Suprapubic skin (tissue), 3 donors: Measurements from ENCODE around the gene TSPEAR.

ENCODE experiments used
- EP300 ChIP-seq: sonication (generic); formaldehyde crosslinking; IDR thresholded peaks from one replicate; pipeline ENCODE4 v1.6.1; 2017; ENCODE audit warnings: antibody characterized with exemption
- TF ChIP-seq, protein P1 (sequence below), 2 donors: fragments of 200-600 bp in 1 of 2; fragments of 450-650 bp in 1 of 2; sonication (generic) in 1 of 2; IDR thresholded peaks; one replicate each; pipeline ENCODE4 v1.5.1; 2016 to 2019; ENCODE audit warnings: antibody characterized with exemption in 2 of 2, mild to moderate bottlenecking in 1 of 2, moderate library complexity in 1 of 2

DNA sequence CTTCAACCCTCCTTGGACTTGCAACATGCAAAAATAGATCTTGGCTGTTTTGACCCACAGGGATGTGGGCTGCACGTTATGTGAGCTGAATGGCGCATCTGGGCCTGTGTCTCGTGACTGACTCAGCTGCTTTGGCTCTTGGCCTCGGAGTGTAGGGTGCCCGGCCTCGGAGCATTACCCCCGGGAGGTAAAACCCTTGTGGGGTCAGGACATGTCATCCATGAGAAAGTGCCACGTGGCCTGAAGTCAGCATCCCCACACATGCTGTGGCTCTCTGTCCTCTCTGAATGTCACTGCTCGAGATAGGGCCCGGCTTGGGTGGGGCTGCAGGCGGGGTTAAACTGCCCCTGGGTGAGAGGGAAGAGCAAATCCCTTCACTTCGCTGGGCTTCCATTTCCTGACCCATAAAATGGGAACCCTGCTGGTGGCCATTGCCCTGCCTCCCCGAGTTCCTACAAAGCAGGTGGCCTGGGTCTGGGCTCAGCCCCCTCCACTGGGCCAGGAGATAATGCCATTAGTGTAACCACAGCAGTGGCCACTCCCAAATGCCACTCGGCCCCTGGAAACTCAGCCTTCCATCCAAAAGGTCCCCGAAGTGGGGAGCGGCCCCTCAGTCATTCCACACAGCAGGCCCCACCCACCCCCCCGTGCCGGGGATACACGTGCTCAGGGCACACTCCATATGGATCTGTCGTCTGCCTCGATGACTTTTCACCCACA is 22.8 kb upstream of the TSPEAR start:
- TF ChIP-seq, protein P1, sequence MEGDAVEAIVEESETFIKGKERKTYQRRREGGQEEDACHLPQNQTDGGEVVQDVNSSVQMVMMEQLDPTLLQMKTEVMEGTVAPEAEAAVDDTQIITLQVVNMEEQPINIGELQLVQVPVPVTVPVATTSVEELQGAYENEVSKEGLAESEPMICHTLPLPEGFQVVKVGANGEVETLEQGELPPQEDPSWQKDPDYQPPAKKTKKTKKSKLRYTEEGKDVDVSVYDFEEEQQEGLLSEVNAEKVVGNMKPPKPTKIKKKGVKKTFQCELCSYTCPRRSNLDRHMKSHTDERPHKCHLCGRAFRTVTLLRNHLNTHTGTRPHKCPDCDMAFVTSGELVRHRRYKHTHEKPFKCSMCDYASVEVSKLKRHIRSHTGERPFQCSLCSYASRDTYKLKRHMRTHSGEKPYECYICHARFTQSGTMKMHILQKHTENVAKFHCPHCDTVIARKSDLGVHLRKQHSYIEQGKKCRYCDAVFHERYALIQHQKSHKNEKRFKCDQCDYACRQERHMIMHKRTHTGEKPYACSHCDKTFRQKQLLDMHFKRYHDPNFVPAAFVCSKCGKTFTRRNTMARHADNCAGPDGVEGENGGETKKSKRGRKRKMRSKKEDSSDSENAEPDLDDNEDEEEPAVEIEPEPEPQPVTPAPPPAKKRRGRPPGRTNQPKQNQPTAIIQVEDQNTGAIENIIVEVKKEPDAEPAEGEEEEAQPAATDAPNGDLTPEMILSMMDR (IDR thresholded peaks at IDR 0.05), result no peak
- TF ChIP-seq EP300, result no peak
